Endodermal cell (in vitro differentiated cells): Measurements from ENCODE around the gene PRKAG2. TPM values are rescaled to one million over a fixed set of nuclear protein-coding genes. Genes with fewer than 3 reads are reported as not detected.

ENCODE experiments used
- DNase-seq: peaks from one replicate; pipeline ENCODE4 v3.0.0-alpha.2; 2017
- H3K27ac ChIP-seq: 2 replicates; pipeline ENCODE4 v1.5.1; 2013; ENCODE audit warnings: mild to moderate bottlenecking, low read depth, low read length, moderate library complexity
- H3K27me3 ChIP-seq: 2 replicates; pipeline ENCODE4 v1.6.1; 2013; ENCODE audit warnings: mild to moderate bottlenecking, low read length, moderate library complexity; ENCODE audit not compliant: insufficient read depth, control insufficient read depth, poor library complexity, severe bottlenecking
- H3K36me3 ChIP-seq: 2 replicates; pipeline ENCODE4 v1.7.0; 2013; ENCODE audit warnings: mild to moderate bottlenecking, low read length, moderate library complexity; ENCODE audit not compliant: control insufficient read depth, insufficient read depth
- H3K4me1 ChIP-seq: one replicate; pipeline ENCODE4 v1.7.0; 2013; ENCODE audit warnings: low read length; ENCODE audit not compliant: control insufficient read depth, insufficient read depth
- H3K4me3 ChIP-seq: 2 replicates; pipeline ENCODE4 v1.5.1; 2013; ENCODE audit warnings: mild to moderate bottlenecking, low read length, moderate library complexity
- H3K9ac ChIP-seq: 2 replicates; pipeline ENCODE4 v1.6.1; 2013; ENCODE audit warnings: mild to moderate bottlenecking, low read length, moderate library complexity; ENCODE audit not compliant: poor library complexity, severe bottlenecking; ENCODE audit errors: extremely low read depth
- H3K9me3 ChIP-seq: 2 replicates; pipeline ENCODE4 v1.6.1; 2013; ENCODE audit warnings: mild to moderate bottlenecking, low read length, moderate library complexity; ENCODE audit not compliant: control insufficient read depth
- H3K27ac Mint-ChIP-seq: 2 replicates; pipeline ENCODE4 v1.8.0; 2020; ENCODE audit warnings: mixed read lengths
- H3K27me3 Mint-ChIP-seq: 2 replicates; pipeline ENCODE4 v1.8.0; 2021; ENCODE audit warnings: mild to moderate bottlenecking, mixed read lengths; ENCODE audit not compliant: insufficient read depth
- H3K36me3 Mint-ChIP-seq: 2 replicates; pipeline ENCODE4 v1.8.0; 2020; ENCODE audit warnings: low read depth, mixed read lengths
- H3K4me1 Mint-ChIP-seq: 2 replicates; pipeline ENCODE4 v1.8.0; 2020; ENCODE audit warnings: mixed read lengths
- H3K4me3 Mint-ChIP-seq: 2 replicates; pipeline ENCODE4 v1.8.0; 2020; ENCODE audit warnings: mild to moderate bottlenecking, moderate library complexity, mixed read lengths
- H3K9me3 Mint-ChIP-seq: 2 replicates; pipeline ENCODE4 v1.8.0; 2020; ENCODE audit warnings: mild to moderate bottlenecking, mixed read lengths
- WGBS, 2 experiments: methylation state at CpG; one replicate each; pipeline versions ENCODE4 v1.1.5 to v1.1.7; 2013; ENCODE audit warnings: missing lambda C conversion rate in 2 of 2, mixed read lengths in 1 of 2; ENCODE audit not compliant: insufficient coverage in 1 of 2, insufficient read length in 1 of 2; 5-methylcytosine and 5-hydroxymethylcytosine counted together
- total RNA-seq, 2 donors: library from RNA; stranded (reverse); fragmentation: NEBNext Ultra II Directional in 1 of 2; extraction: Animal tissue kit (Norgen Biotek cat#: 25700) in 1 of 2; gene quantifications; 2 replicates in 1 of 2; 3 replicates in 1 of 2; pipeline ENCODE4 v1.2.1, GENCODE V29; 2021
- TF ChIP-seq, protein P1 (sequence below): fragments of 200-600 bp; sonication (generic); conservative IDR thresholded peaks from 2 replicates; pipeline ENCODE4 v1.5.0; 2021; ENCODE audit warnings: antibody characterized with exemption, mild to moderate bottlenecking

PRKAG2 gene
- total RNA-seq, 2 donors from 2014 or later, result 17.2 to 20.7 TPM

DNA sequence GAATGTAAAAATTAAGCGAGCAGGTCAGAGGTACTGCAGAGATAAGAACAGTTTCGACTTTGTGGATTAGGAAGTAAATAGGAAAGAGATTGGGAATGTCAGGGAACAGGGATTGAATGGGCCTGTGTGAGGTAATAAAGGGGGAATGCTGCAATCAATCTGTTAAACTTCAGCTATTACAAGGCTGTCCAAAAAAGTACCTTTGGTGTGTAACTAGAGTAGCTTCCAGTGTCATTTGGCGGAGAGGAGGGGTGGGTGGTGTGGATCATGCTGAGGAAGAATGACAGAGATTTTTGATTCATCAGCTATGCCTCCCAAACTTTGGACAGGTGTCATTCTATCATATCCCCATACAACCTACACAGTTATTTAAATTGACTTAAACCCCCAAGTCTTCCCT is 229.0 kb downstream of the PRKAG2 start:
- TF ChIP-seq, protein P1, sequence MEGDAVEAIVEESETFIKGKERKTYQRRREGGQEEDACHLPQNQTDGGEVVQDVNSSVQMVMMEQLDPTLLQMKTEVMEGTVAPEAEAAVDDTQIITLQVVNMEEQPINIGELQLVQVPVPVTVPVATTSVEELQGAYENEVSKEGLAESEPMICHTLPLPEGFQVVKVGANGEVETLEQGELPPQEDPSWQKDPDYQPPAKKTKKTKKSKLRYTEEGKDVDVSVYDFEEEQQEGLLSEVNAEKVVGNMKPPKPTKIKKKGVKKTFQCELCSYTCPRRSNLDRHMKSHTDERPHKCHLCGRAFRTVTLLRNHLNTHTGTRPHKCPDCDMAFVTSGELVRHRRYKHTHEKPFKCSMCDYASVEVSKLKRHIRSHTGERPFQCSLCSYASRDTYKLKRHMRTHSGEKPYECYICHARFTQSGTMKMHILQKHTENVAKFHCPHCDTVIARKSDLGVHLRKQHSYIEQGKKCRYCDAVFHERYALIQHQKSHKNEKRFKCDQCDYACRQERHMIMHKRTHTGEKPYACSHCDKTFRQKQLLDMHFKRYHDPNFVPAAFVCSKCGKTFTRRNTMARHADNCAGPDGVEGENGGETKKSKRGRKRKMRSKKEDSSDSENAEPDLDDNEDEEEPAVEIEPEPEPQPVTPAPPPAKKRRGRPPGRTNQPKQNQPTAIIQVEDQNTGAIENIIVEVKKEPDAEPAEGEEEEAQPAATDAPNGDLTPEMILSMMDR, result no peak

DNA sequence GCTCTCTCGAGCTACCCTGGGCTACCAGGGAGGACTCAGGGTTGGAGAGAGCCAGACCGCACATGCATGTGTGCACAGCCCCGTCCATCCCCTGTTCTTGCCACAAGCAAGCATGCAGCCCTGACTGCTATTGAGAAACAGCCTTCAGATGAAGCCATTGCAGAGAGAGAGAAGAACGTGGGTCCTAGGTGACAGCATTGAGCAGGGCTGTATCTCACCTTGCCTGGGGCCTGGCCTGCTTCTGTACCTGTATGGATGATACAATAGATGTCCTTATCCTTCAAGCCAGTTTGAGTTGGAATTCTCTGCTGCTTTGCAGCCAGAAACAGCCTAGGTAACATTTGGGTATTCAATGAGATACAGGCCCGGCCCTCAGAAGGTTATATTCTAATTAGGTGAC is 229.9 kb downstream of the PRKAG2 start:
- H3K9me3 ChIP-seq, result peaks cover 17% of the 10 kb centered on the region
- no peaks in the 10 kb centered on the region for H3K4me1 ChIP-seq
- Mint-ChIP-seq H3K27ac (no peak overlapping the region), H3K27me3 (no peaks in the 10 kb centered on the region), H3K9me3 (peaks cover 8% of the 10 kb centered on the region), H3K4me3 (no peak overlapping the region), H3K4me1 (peaks cover 8% of the 10 kb centered on the region), H3K36me3 (no peaks in the 10 kb centered on the region)
- no peak overlapping the region for H3K27ac ChIP-seq
- WGBS, 2 experiments, result 81 to 100% methylated on average over 1 to 5 of the region's 5 CpGs
- no peaks in the 10 kb centered on the region for H3K36me3 ChIP-seq
- H3K27me3 ChIP-seq, result no peaks in the 10 kb centered on the region
- TF ChIP-seq, protein P1, result no peak
- DNase-seq, result no peak
- H3K9ac ChIP-seq, result no peak overlapping the region
- no peak overlapping the region for H3K4me3 ChIP-seq

More for the DNA sequence above, 229.0 kb downstream of the PRKAG2 start:
- Mint-ChIP-seq H3K36me3 (no peaks in the 10 kb centered on the region), H3K4me1 (peaks cover 8% of the 10 kb centered on the region), H3K27me3 (no peaks in the 10 kb centered on the region), H3K9me3 (peaks cover 8% of the 10 kb centered on the region), H3K4me3 (no peak overlapping the region), H3K27ac (no peak overlapping the region)
- Histone ChIP-seq H3K4me3 (no peak overlapping the region), H3K4me1 (no peaks in the 10 kb centered on the region), H3K27me3 (no peaks in the 10 kb centered on the region), H3K36me3 (no peaks in the 10 kb centered on the region), H3K27ac (no peak overlapping the region), H3K9me3 (peaks cover 17% of the 10 kb centered on the region), H3K9ac (no peak overlapping the region)
- WGBS, 2 experiments, result 78 to 84% methylated on average over 2 to 3 of the region's 3 CpGs
- no peak for DNase-seq

DNA sequence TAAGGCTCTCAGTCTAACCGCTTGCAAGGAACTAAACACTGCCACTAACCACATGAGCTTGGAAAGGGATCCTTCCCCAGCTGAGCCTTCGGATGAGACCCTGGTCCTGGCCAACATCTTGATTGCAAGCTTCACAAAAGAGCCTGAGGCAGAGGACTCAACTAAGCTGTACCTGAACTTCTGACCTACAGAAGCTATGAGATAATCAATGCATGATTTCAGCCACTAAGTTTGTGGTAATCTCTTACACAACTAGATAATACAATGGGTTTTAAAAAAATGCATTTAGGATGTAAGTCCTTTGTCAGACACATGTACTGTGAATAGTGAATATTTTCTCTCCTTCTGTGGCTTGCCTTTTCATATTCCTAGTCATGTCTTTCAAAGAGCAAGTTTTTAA is 231.6 kb downstream of the PRKAG2 start:
- no peak overlapping the region for H3K4me3 ChIP-seq
- Mint-ChIP-seq H3K9me3 (peaks cover 8% of the 10 kb centered on the region), H3K27me3 (no peaks in the 10 kb centered on the region), H3K4me1 (peaks cover 8% of the 10 kb centered on the region), H3K27ac (no peak overlapping the region), H3K36me3 (no peaks in the 10 kb centered on the region), H3K4me3 (no peak overlapping the region)
- no peak for DNase-seq
- H3K9me3 ChIP-seq, result peaks cover 17% of the 10 kb centered on the region
- TF ChIP-seq, protein P1, result no peak
- no peaks in the 10 kb centered on the region for H3K4me1 ChIP-seq
- no peaks in the 10 kb centered on the region for H3K27me3 ChIP-seq
- no peak overlapping the region for H3K9ac ChIP-seq
- 94 to 100% methylated on average over 2 of the region's 2 CpGs for WGBS, 2 experiments
- H3K27ac ChIP-seq, result no peak overlapping the region
- H3K36me3 ChIP-seq, result no peaks in the 10 kb centered on the region
